BJ (cell line): Measurements from ENCODE around the gene OTOGL. TPM values are rescaled to one million over a fixed set of nuclear protein-coding genes. Genes with fewer than 3 reads are reported as not detected.

Source experiments
- CTCF ChIA-PET: fragments of 350-600 bp; formaldehyde crosslinking; extraction: SDS; loops from one replicate; lab custom pipeline; 2021; ENCODE audit warnings: antibody characterized with exemption, inconsistent platforms; lab: Yijun Ruan, JAX
- POLR2A ChIA-PET: fragments of 300-600 bp; sonication (Branson Sonifier 250); formaldehyde crosslinking; extraction: SDS; loops from one replicate; lab custom pipeline; 2021; ENCODE audit warnings: antibody characterized with exemption; lab: Charles Lee
- DNase-seq: peaks from one replicate; pipeline ENCODE4 v3.0.0-alpha.2; 2011; ENCODE audit warnings: low read depth
- H3K27me3 ChIP-seq: 2 replicates; pipeline ENCODE4 v1.6.0; 2011; ENCODE audit warnings: low read length; ENCODE audit not compliant: control insufficient read depth, insufficient read depth
- H3K36me3 ChIP-seq: 2 replicates; pipeline ENCODE4 v1.5.1; 2011; ENCODE audit warnings: low read length; ENCODE audit not compliant: control insufficient read depth, insufficient read depth
- H3K4me3 ChIP-seq: 2 replicates; pipeline ENCODE4 v1.5.1; 2011; ENCODE audit warnings: low read depth, mild to moderate bottlenecking, control low read depth, low read length
- CTCF ChIP-seq: IDR thresholded peaks from 2 replicates; pipeline ENCODE4 v1.5.1; 2011; ENCODE audit warnings: low read depth, mild to moderate bottlenecking, control low read depth, inconsistent platforms, low read length, moderate library complexity; ENCODE audit not compliant: insufficient read depth
- polyA plus RNA-seq: library from polyadenylated mRNA; depleted of rRNA; stranded (reverse); fragments of >200 nt; gene quantifications from 2 replicates; pipeline ENCODE4 v1.2.3, GENCODE V29; 2011

OTOGL gene
- polyA plus RNA-seq, 1 experiment: 0.10 TPM

GRCh38 chr12:80317899-80318298 is 218.6 kb downstream of the OTOGL start:
- POLR2A ChIA-PET: no interaction called here
- CTCF ChIA-PET: interaction anchor here (2.1 kb wide), 1 partner anchor 123 kb away, joined by 5 read pairs; no protein-coding TSS in a partner anchor
- Histone ChIP-seq H3K27me3 (no peaks in the 10 kb centered on the region), H3K4me3 (no peak overlapping the region), H3K36me3 (no peaks in the 10 kb centered on the region)
- no peak for TF ChIP-seq CTCF
- DNase-seq: no peak

GRCh38 chr12:80320121-80320678 is 220.9 kb downstream of the OTOGL start:
- H3K36me3 ChIP-seq: no peaks in the 10 kb centered on the region
- ChIA-PET POLR2A (no interaction called here), CTCF (interaction anchor here (0.7 kb wide), 1 partner anchor 418 kb away, joined by 3 read pairs; no protein-coding TSS in a partner anchor)
- H3K27me3 ChIP-seq: no peaks in the 10 kb centered on the region
- H3K4me3 ChIP-seq: no peak overlapping the region
- TF ChIP-seq CTCF: no peak
- no peak for DNase-seq

GRCh38 chr12:80321653-80322052 is 222.3 kb downstream of the OTOGL start:
- ChIA-PET POLR2A (no interaction called here), CTCF (interaction anchor here (0.7 to 1.6 kb wide), 4 partner anchors 9 to 627 kb away, joined by 3 to 4 read pairs (median 4); no protein-coding TSS in a partner anchor)

GRCh38 chr12:80325167-80325959 is 226.0 kb downstream of the OTOGL start:
- no peak for DNase-seq
- no peaks in the 10 kb centered on the region for H3K27me3 ChIP-seq
- TF ChIP-seq CTCF: no peak
- POLR2A ChIA-PET: no interaction called here
- no peak overlapping the region for H3K4me3 ChIP-seq
- CTCF ChIA-PET: interaction anchor here (0.7 kb wide), 1 partner anchor 23 kb away, joined by 5 read pairs; no protein-coding TSS in a partner anchor
- no peaks in the 10 kb centered on the region for H3K36me3 ChIP-seq

More at GRCh38 chr12:80321653-80322052, 222.3 kb downstream of the OTOGL start:
- Histone ChIP-seq H3K36me3 (no peaks in the 10 kb centered on the region), H3K27me3 (no peaks in the 10 kb centered on the region), H3K4me3 (no peak overlapping the region)
- no peak for TF ChIP-seq CTCF
- DNase-seq: peak; percentile 11

- ChIA-PET CTCF (no interaction called here), POLR2A (no interaction called here)
Measured at GRCh38 chr12:80332827-80333226, 233.5 kb downstream of the OTOGL start.

More at GRCh38 chr12:80332827-80333226, 233.5 kb downstream of the OTOGL start:
- no peak for DNase-seq
- no peaks in the 10 kb centered on the region for H3K27me3 ChIP-seq
- TF ChIP-seq CTCF: no peak
- H3K4me3 ChIP-seq: no peak overlapping the region
- H3K36me3 ChIP-seq: no peaks in the 10 kb centered on the region
